Mucosa of descending colon (tissue), 3 donors: Measurements from ENCODE around the gene C14orf119. TPM values are rescaled to one million over a fixed set of nuclear protein-coding genes. Genes with fewer than 3 reads are reported as not detected.

Experiments used
- ATAC-seq: fragments of 200-7000 bp; cut with Tn5 transposase; one replicate; pipeline ENCODE4 v1.9.1; 2020; ENCODE audit warnings: mild to moderate bottlenecking, moderate library complexity
- DNase-seq, 3 donors: peaks; one replicate each; pipeline ENCODE4 v3.0.0-alpha.2; 2020
- H3K36me3 ChIP-seq: fragments of 200-600 bp; one replicate; pipeline ENCODE4 v1.8.0; 2021; ENCODE audit warnings: low read depth, mild to moderate bottlenecking
- H3K4me1 ChIP-seq: fragments of 200-600 bp; one replicate; pipeline ENCODE4 v1.8.0; 2021; ENCODE audit warnings: low read depth, mild to moderate bottlenecking
- H3K4me3 ChIP-seq: fragments of 200-600 bp; one replicate; pipeline ENCODE4 v1.8.0; 2021; ENCODE audit warnings: mild to moderate bottlenecking
- H3K9me3 ChIP-seq: fragments of 200-600 bp; one replicate; pipeline ENCODE4 v1.8.0; 2021; ENCODE audit warnings: mild to moderate bottlenecking
- CTCF ChIP-seq: fragments of 200-600 bp; IDR thresholded peaks from one replicate; pipeline ENCODE4 v1.8.0; 2022; ENCODE audit warnings: antibody characterized with exemption, mild to moderate bottlenecking
- intact Hi-C, 2 donors: fragments of 100-400 bp; cut with DNase I in 1 of 2; cut with micrococcal nuclease in 1 of 2; formaldehyde crosslinking; loops; one replicate each; pipeline versions ENCODE4 v1.11.0 to v1.11.1; 2022; cut with DNase I, micrococcal nuclease
- total RNA-seq, 3 donors: library from RNA; stranded (reverse); fragmentation: NEBNext Ultra II Directional in 2 of 3; extraction: Animal tissue kit (Norgen Biotek cat#: 25700) in 2 of 3; gene quantifications; one replicate each; pipeline versions ENCODE4 v1.2.1 to v1.2.4, GENCODE V29; 2021 to 2023
- donor health status: DM: no; HTN: no; CAD: no; lungs with moderate emphysema.
- donor health status: DM: no; HTN: no; CAD: no.
- donor health status: DM: no; HTN: yes; CAD: no.

C14orf119 gene
- total RNA-seq, 3 donors from 2014 or later = 46.6 to 48.3 (median 48.0) TPM

DNA sequence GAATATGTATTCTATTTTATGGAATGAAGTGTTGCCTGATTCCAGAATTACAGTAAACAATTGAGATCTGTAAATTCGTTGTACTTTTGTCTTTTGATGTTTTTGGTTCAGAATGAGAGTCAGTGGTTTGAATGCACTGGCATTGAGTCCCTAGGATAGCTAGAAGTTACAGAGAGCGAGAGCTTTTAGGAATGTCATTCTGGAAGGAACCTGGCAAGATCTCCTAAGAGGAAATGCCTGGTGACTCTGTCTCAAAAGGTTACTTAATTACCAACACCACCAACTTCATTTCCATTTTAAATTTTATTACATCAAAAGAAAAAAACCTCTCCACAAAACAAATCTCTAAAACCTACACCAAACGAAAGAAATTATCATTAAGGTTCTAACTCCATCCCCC is 29.7 kb downstream of the C14orf119 start:
- H3K9me3 ChIP-seq = no peaks in the 10 kb centered on the region

DNA sequence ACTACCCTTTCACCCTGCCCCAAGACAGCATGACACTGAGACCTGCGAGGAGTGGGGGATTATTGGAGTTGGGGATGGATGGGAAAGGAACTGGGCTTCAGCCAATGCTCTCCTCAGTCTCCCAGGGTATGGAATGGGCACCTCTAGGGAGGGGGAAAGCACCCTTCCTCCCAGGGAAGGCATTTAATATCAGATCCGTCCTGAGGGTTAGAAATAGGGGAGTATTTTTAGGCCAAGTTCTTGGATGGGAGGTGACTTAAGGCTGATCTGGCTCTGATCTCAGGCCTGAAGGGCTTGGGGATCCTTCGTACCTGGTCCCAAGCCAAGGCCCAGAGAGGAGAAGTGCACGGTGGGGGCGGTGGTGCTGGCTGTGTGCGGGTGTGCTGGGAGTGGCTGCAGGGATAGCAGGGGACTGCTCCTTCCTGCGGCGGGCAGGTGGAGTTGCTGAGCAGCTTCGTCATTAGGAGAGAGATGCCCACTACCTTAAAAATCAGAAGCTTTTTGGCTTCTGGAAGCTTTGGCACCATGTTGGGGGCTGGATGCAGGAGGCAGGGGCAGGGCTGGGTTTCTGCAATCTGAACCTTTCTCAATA is 30.7 kb downstream of the C14orf119 start:
- ATAC-seq = no peak
- intact Hi-C loops = no loop called here
- no peak for DNase-seq
- Histone ChIP-seq H3K4me3 (no peak overlapping the region), H3K4me1 (no peaks in the 10 kb centered on the region), H3K36me3 (no peaks in the 10 kb centered on the region), H3K9me3 (no peaks in the 10 kb centered on the region)
- TF ChIP-seq CTCF = no peak

More for the DNA sequence above, 29.7 kb downstream of the C14orf119 start:
- ATAC-seq (no peak), DNase-seq (no peak)
- H3K36me3 ChIP-seq = no peaks in the 10 kb centered on the region
- no peak overlapping the region for H3K4me3 ChIP-seq
- no peaks in the 10 kb centered on the region for H3K4me1 ChIP-seq
- intact Hi-C loops = no loop called here
- TF ChIP-seq CTCF = no peak

DNA sequence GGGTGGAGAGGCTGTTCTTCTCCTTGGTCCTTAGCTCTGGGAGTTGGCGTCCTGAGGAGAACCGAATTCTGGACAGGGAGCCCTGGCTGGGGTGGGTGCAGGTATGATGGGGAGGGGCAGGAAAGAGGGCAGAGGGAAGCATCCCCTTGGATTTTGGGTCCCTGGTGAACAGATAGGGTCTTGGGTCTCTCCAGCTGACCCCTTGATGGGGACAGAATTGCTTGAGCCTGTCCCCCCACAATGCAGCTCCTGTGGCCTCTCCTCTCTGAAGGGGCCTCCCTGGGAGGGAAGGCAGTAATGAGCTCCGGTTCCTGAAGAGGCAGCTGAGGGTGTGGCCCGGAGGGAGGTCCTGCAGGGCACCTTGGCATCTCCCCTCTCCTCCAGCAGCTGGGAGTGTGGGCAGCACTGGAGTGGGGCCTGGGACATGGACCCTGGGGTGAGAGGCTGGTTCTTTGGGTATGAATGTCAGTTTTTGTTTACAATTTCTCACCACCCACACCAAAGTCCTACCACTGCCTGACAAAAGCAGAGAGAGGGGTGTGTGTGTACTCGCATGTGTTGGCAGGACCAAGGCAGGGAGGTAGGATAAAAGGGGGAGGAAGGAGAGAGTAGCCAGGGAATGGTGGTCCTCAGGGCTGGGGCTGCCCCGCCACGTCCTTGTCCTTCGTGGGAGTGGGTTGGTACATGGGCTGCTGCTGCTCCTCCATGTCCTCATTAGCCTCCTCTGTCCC is 31.4 kb downstream of the C14orf119 start:
- H3K9me3 ChIP-seq = no peaks in the 10 kb centered on the region
- no peak for TF ChIP-seq CTCF

GRCh38 chr14:23127861-23128260 is 32.6 kb downstream of the C14orf119 start:
- no peaks in the 10 kb centered on the region for H3K4me1 ChIP-seq
- TF ChIP-seq CTCF = no peak
- intact Hi-C loops = no loop called here
- DNase-seq (no peak), ATAC-seq (no peak)
- H3K4me3 ChIP-seq = no peak overlapping the region
- H3K36me3 ChIP-seq = no peaks in the 10 kb centered on the region
- H3K9me3 ChIP-seq = no peaks in the 10 kb centered on the region

More for the DNA sequence above, 31.4 kb downstream of the C14orf119 start:
- DNase-seq (no peak), ATAC-seq (no peak)
- Histone ChIP-seq H3K36me3 (no peaks in the 10 kb centered on the region), H3K4me3 (no peak overlapping the region), H3K4me1 (no peaks in the 10 kb centered on the region)
- intact Hi-C loops = no loop called here

- TF ChIP-seq CTCF = no peak
- Histone ChIP-seq H3K9me3 (no peaks in the 10 kb centered on the region), H3K36me3 (no peaks in the 10 kb centered on the region), H3K4me3 (no peak overlapping the region), H3K4me1 (no peaks in the 10 kb centered on the region)
- ATAC-seq (no peak), DNase-seq (no peak)
- intact Hi-C loops = no loop called here
Measured at GRCh38 chr14:23128969-23129758, 33.9 kb downstream of the C14orf119 start.
